WTC11 (cell line): Measurements from ENCODE around the gene SYTL2. TPM values are rescaled to one million over a fixed set of nuclear protein-coding genes. Genes with fewer than 3 reads are reported as not detected.
A peak's percentile ranks its signal among the peaks of the same experiment; 100 is the strongest.

Experiments used
- ATAC-seq: fragments of 200-7000 bp; cut with Tn5 transposase; 2 replicates; pipeline ENCODE4 v1.10.0; 2021; ENCODE audit warnings: mild to moderate bottlenecking, moderate library complexity
- CTCF ChIA-PET: fragments of 300-600 bp; sonication (Branson Sonifier 250); formaldehyde crosslinking; loops from one replicate; lab custom pipeline; 2021; ENCODE audit warnings: antibody characterized with exemption; lab: Charles Lee
- POLR2A ChIA-PET: fragments of 350-600 bp; sonication (Branson Sonifier 250); formaldehyde crosslinking; loops from one replicate; lab custom pipeline; 2021; ENCODE audit warnings: antibody characterized with exemption; lab: Charles Lee
- DNase-seq: peaks from one replicate; pipeline ENCODE4 v3.0.0; 2021; ENCODE audit warnings: low spot score
- H3K27ac Mint-ChIP-seq: 2 replicates; pipeline ENCODE4 v1.8.0; 2021; ENCODE audit warnings: mixed read lengths
- H3K27me3 Mint-ChIP-seq: 2 replicates; pipeline ENCODE4 v1.8.0; 2021; ENCODE audit warnings: low read depth, mild to moderate bottlenecking, moderate library complexity, mixed read lengths
- H3K36me3 Mint-ChIP-seq: 2 replicates; pipeline ENCODE4 v1.8.0; 2021; ENCODE audit warnings: mixed read lengths
- H3K4me1 Mint-ChIP-seq: 2 replicates; pipeline ENCODE4 v1.8.0; 2022; ENCODE audit warnings: mixed read lengths
- H3K4me3 Mint-ChIP-seq: 2 replicates; pipeline ENCODE4 v1.8.0; 2021; ENCODE audit warnings: mild to moderate bottlenecking, moderate library complexity, mixed read lengths
- H3K9me3 Mint-ChIP-seq: 2 replicates; pipeline ENCODE4 v1.8.0; 2021; ENCODE audit warnings: mixed read lengths
- AFF4 ChIP-seq: sonication (generic); formaldehyde crosslinking; IDR thresholded peaks from 2 replicates; pipeline ENCODE4 v1.8.1; 2023; ENCODE audit warnings: mild to moderate bottlenecking, missing genetic modification reagents, borderline replicate concordance
- ATF1 ChIP-seq: sonication (generic); formaldehyde crosslinking; IDR thresholded peaks from 2 replicates; pipeline ENCODE4 v1.8.1; 2023; ENCODE audit warnings: mild to moderate bottlenecking, moderate library complexity, missing genetic modification reagents
- CBFB ChIP-seq: sonication (generic); formaldehyde crosslinking; IDR thresholded peaks from 2 replicates; pipeline ENCODE4 v1.8.1; 2022; ENCODE audit warnings: mild to moderate bottlenecking, low read depth, missing genetic modification reagents
- CREB1 ChIP-seq: sonication (generic); formaldehyde crosslinking; IDR thresholded peaks from 2 replicates; pipeline ENCODE4 v1.8.0; 2023; ENCODE audit warnings: mild to moderate bottlenecking, missing genetic modification reagents
- CTCF ChIP-seq: fragments of 200-600 bp; IDR thresholded peaks from 2 replicates; pipeline ENCODE4 v1.8.0; 2022; ENCODE audit warnings: antibody characterized with exemption
- E2F5 ChIP-seq: sonication (generic); formaldehyde crosslinking; IDR thresholded peaks from 2 replicates; pipeline ENCODE4 v1.8.1; 2022; ENCODE audit warnings: mild to moderate bottlenecking, moderate library complexity, missing genetic modification reagents
- FOXJ3 ChIP-seq: sonication (generic); formaldehyde crosslinking; IDR thresholded peaks from 2 replicates; pipeline ENCODE4 v1.9.0; 2021; ENCODE audit warnings: missing genetic modification reagents, mild to moderate bottlenecking, borderline replicate concordance
- MXD4 ChIP-seq: fragments of 250-450 bp; sonication (Bioruptor Pico); IDR thresholded peaks from 2 replicates; pipeline ENCODE4 v1.8.0; 2021; ENCODE audit warnings: mild to moderate bottlenecking, moderate library complexity, borderline replicate concordance
- NFE2L1 ChIP-seq: sonication (generic); formaldehyde crosslinking; IDR thresholded peaks from 2 replicates; pipeline ENCODE4 v1.8.1; 2023; ENCODE audit warnings: missing genetic modification reagents
- NFYB ChIP-seq: sonication (generic); formaldehyde crosslinking; conservative IDR thresholded peaks from 2 replicates; pipeline ENCODE4 v1.8.0; 2022; ENCODE audit warnings: low read depth, missing genetic modification reagents
- OVOL2 ChIP-seq: fragments of 250-450 bp; sonication (Bioruptor Pico); IDR thresholded peaks from 2 replicates; pipeline ENCODE4 v1.9.0; 2021; ENCODE audit warnings: mild to moderate bottlenecking, borderline replicate concordance
- SMAD3 ChIP-seq: sonication (generic); formaldehyde crosslinking; IDR thresholded peaks from 2 replicates; pipeline ENCODE4 v1.8.0; 2022; ENCODE audit warnings: missing genetic modification reagents, mild to moderate bottlenecking, borderline replicate concordance
- SMAD4 ChIP-seq: sonication (generic); formaldehyde crosslinking; IDR thresholded peaks from 2 replicates; pipeline ENCODE4 v1.8.0; 2022; ENCODE audit warnings: mild to moderate bottlenecking, missing genetic modification reagents
- TEAD1 ChIP-seq: sonication (generic); formaldehyde crosslinking; IDR thresholded peaks from 2 replicates; pipeline ENCODE4 v1.8.0; 2022; ENCODE audit warnings: mild to moderate bottlenecking, missing genetic modification reagents
- ZBTB43 ChIP-seq: sonication (generic); formaldehyde crosslinking; IDR thresholded peaks from 2 replicates; pipeline ENCODE4 v1.8.1; 2023; ENCODE audit warnings: mild to moderate bottlenecking, missing genetic modification reagents
- ZMAT4 ChIP-seq: fragments of 250-450 bp; sonication (Bioruptor Pico); IDR thresholded peaks from 2 replicates; pipeline ENCODE4 v1.9.0; 2021; ENCODE audit warnings: mild to moderate bottlenecking
- ZNF232 ChIP-seq: sonication (generic); formaldehyde crosslinking; IDR thresholded peaks from 2 replicates; pipeline ENCODE4 v1.8.0; 2022; ENCODE audit warnings: mild to moderate bottlenecking, missing genetic modification reagents
- ZNF423 ChIP-seq: fragments of 250-450 bp; sonication (Bioruptor Pico); IDR thresholded peaks from 2 replicates; pipeline ENCODE4 v2.1.2; 2022; ENCODE audit warnings: mild to moderate bottlenecking, moderate library complexity
- ZNF425 ChIP-seq: fragments of 250-450 bp; sonication (Bioruptor Pico); conservative IDR thresholded peaks from 2 replicates; pipeline ENCODE4 v1.9.0; 2021; ENCODE audit warnings: mild to moderate bottlenecking
- ZNF532 ChIP-seq: fragments of 250-450 bp; sonication (Bioruptor Pico); IDR thresholded peaks from 2 replicates; pipeline ENCODE4 v1.9.0; 2021; ENCODE audit warnings: mild to moderate bottlenecking, borderline replicate concordance
- ZNF671 ChIP-seq: fragments of 250-450 bp; sonication (Bioruptor Pico); IDR thresholded peaks from 2 replicates; pipeline ENCODE4 v1.8.0; 2021; ENCODE audit warnings: mild to moderate bottlenecking
- total RNA-seq: library from RNA; stranded (reverse); gene quantifications from 3 replicates; pipeline ENCODE4 v1.2.3, GENCODE V29; 2021

Gene SYTL2
- total RNA-seq, 1 experiment from 2014 or later, result 7.1 TPM

GRCh38 chr11:85661972-85662664 lies 148.8 kb downstream of the SYTL2 start:
- ChIA-PET POLR2A (interaction anchor here (1.5 kb wide), 1 partner anchor 14 kb away, joined by 3 read pairs; the partner anchor contains the start of gene TMEM126A), CTCF (no interaction called here)
- H3K9me3 Mint-ChIP-seq, result no peaks in the 10 kb centered on the region
- DNase-seq (no peak), ATAC-seq (no peak)
- H3K27me3 Mint-ChIP-seq, result no peaks in the 10 kb centered on the region
- H3K4me1 Mint-ChIP-seq, result peaks cover 38% of the 10 kb centered on the region
- peak overlapping the region; percentile 96 for H3K4me3 Mint-ChIP-seq
- no peak for TF ChIP-seq CREB1 (CRISPR knock-in tag)
- no peak for TF ChIP-seq ZMAT4 (CRISPR knock-in tag)
- TF ChIP-seq SMAD3 (CRISPR knock-in tag), result no peak
- no peak for TF ChIP-seq FOXJ3 (CRISPR knock-in tag)
- TF ChIP-seq TEAD1 (CRISPR knock-in tag), result no peak
- no peak for TF ChIP-seq OVOL2 (CRISPR knock-in tag)
- no peak for TF ChIP-seq CBFB
- no peak for TF ChIP-seq SMAD4 (CRISPR knock-in tag)
- TF ChIP-seq E2F5, result no peak
- no peak for TF ChIP-seq AFF4
- no peak for TF ChIP-seq NFYB (CRISPR knock-in tag)
- TF ChIP-seq ZNF425 (CRISPR knock-in tag), result no peak
- TF ChIP-seq MXD4, result no peak
- TF ChIP-seq, all 79 proteins: peak for 0
- Mint-ChIP-seq H3K36me3 (peaks cover 51% of the 10 kb centered on the region), H3K27ac (no peak overlapping the region)

- ATAC-seq (no peak), DNase-seq (no peak)
- Mint-ChIP-seq H3K27me3 (no peaks in the 10 kb centered on the region), H3K4me3 (no peak overlapping the region), H3K9me3 (no peaks in the 10 kb centered on the region), H3K36me3 (peaks cover 52% of the 10 kb centered on the region), H3K27ac (no peak overlapping the region), H3K4me1 (peaks cover 28% of the 10 kb centered on the region)
- ChIA-PET CTCF (no interaction called here), POLR2A (interaction anchor here (0.8 kb wide), 1 partner anchor 10 kb away, joined by 3 read pairs; the partner anchor contains the start of gene TMEM126A)
- no peak for TF ChIP-seq ZBTB43 (CRISPR knock-in tag)
- TF ChIP-seq ZNF423, result no peak
- no peak for TF ChIP-seq CTCF
- no peak for TF ChIP-seq ATF1 (CRISPR knock-in tag)
- no peak for TF ChIP-seq ZNF232
- TF ChIP-seq ZNF532 (CRISPR knock-in tag), result no peak
- TF ChIP-seq NFE2L1 (CRISPR knock-in tag), result no peak
- TF ChIP-seq ZNF671 (CRISPR knock-in tag), result no peak
Observed at GRCh38 chr11:85658180-85658579, 152.8 kb downstream of the SYTL2 start.
